Measurements from ENCODE around the gene TUSC2. TPM values are rescaled to one million over a fixed set of nuclear protein-coding genes. Genes with fewer than 3 reads are reported as not detected.

TUSC2 gene
- total RNA-seq, 1 donor from 2014 or later: 25.4 TPM

GRCh38 chr3:50321336-50322114, 6.5 kb downstream of the TUSC2 start:
- Histone ChIP-seq H3K4me1 (peaks cover 8 to 28% of the 10 kb centered on the region in 2 donors), H3K4me3 (peak overlapping the region; percentile 66 to 81), H3K27me3 (no peaks in the 10 kb centered on the region), H3K27ac (peak overlapping the region; percentile 92 to 93), H3K9me3 (no peaks in the 10 kb centered on the region), H3K36me3 (peaks cover 0 to 31% of the 10 kb centered on the region in 2 donors)
- peak; percentile 26 to 63 (median 44) for TF ChIP-seq CTCF (IDR thresholded peaks at IDR 0.05)
- peak in 1 of 2 donors; percentile 94 for DNase-seq (ENCODE audit: low spot score in 2 of 2)
- intact Hi-C loops (cut with DNase I): loop anchor here (1.0 kb wide), 1 partner anchor 22 kb away; the partner anchor contains the start of genes HYAL3 and NAA80

- TF ChIP-seq CTCF (IDR thresholded peaks at IDR 0.05): peak in 1 of 3 experiments; percentile 5
- peak in 1 of 2 donors; percentile 86 for DNase-seq (ENCODE audit: low spot score in 2 of 2)
- intact Hi-C loops (cut with DNase I): loop anchor here (1.0 kb wide), 1 partner anchor 22 kb away; the partner anchor contains the start of genes HYAL3 and NAA80
- H3K4me1 ChIP-seq: peaks cover 8 to 28% of the 10 kb centered on the region in 2 donors
- H3K4me3 ChIP-seq: peak overlapping the region; percentile 66 to 81
- peak overlapping the region; percentile 92 to 93 for H3K27ac ChIP-seq
- H3K27me3 ChIP-seq: no peaks in the 10 kb centered on the region
- H3K36me3 ChIP-seq: peaks cover 0 to 31% of the 10 kb centered on the region in 2 donors
- no peaks in the 10 kb centered on the region for H3K9me3 ChIP-seq
These were observed 7.1 kb downstream of the TUSC2 start for GRCh38 chr3:50320853-50321335.

- no peak for DNase-seq (ENCODE audit: low spot score in 2 of 2)
- intact Hi-C loops (cut with DNase I): no loop called here
These were observed 8.0 kb downstream of the TUSC2 start for GRCh38 chr3:50319894-50320625.

GRCh38 chr3:50319181-50319893, 8.7 kb downstream of the TUSC2 start:
- H3K4me1 ChIP-seq: peaks cover 8 to 28% of the 10 kb centered on the region in 2 donors
- H3K27me3 ChIP-seq: no peaks in the 10 kb centered on the region
- peak overlapping the region in 1 of 2 donors; percentile 66 for H3K4me3 ChIP-seq
- no peak for TF ChIP-seq CTCF (IDR thresholded peaks at IDR 0.05)
- peaks cover 0 to 21% of the 10 kb centered on the region in 2 donors for H3K36me3 ChIP-seq
- H3K9me3 ChIP-seq: no peaks in the 10 kb centered on the region
- peak overlapping the region in 1 of 2 donors; percentile 19 for H3K27ac ChIP-seq
- no peak for DNase-seq (ENCODE audit: low spot score in 2 of 2)
- intact Hi-C loops (cut with DNase I): no loop called here

More at GRCh38 chr3:50319894-50320625, 8.0 kb downstream of the TUSC2 start:
- Histone ChIP-seq H3K27me3 (no peaks in the 10 kb centered on the region), H3K4me1 (peaks cover 8 to 28% of the 10 kb centered on the region in 2 donors), H3K27ac (peak overlapping the region; percentile 92 to 93), H3K4me3 (peak overlapping the region; percentile 66 to 81), H3K36me3 (peaks cover 0 to 24% of the 10 kb centered on the region in 2 donors), H3K9me3 (no peaks in the 10 kb centered on the region)
- TF ChIP-seq CTCF (IDR thresholded peaks at IDR 0.05): no peak

- intact Hi-C loops (cut with DNase I): no loop called here
- peaks cover 8 to 28% of the 10 kb centered on the region in 2 donors for H3K4me1 ChIP-seq
- peak overlapping the region in 1 of 2 donors; percentile 19 for H3K27ac ChIP-seq
- no peaks in the 10 kb centered on the region for H3K9me3 ChIP-seq
- no peak for DNase-seq (ENCODE audit: low spot score in 2 of 2)
- no peak for TF ChIP-seq CTCF (IDR thresholded peaks at IDR 0.05)
- peak overlapping the region in 1 of 2 donors; percentile 21 for H3K4me3 ChIP-seq
- peaks cover 0 to 21% of the 10 kb centered on the region in 2 donors for H3K36me3 ChIP-seq
- H3K27me3 ChIP-seq: no peaks in the 10 kb centered on the region
These were observed 9.4 kb downstream of the TUSC2 start for GRCh38 chr3:50318615-50319014.

All from ascending aorta (tissue), 2 donors.